Muscle of leg (tissue), 11 donors: ENCODE measurements around the gene CSRP2. TPM values are rescaled to one million over a fixed set of nuclear protein-coding genes. Genes with fewer than 3 reads are reported as not detected.

Source experiments
- DNase-seq: peaks from one replicate; pipeline ENCODE4 v3.0.0; 2013
- H3K27ac ChIP-seq: one replicate; pipeline ENCODE4 v1.5.1; 2013; ENCODE audit warnings: mild to moderate bottlenecking, low read length, control low read depth
- H3K27me3 ChIP-seq: one replicate; pipeline ENCODE4 v1.6.1; 2013; ENCODE audit warnings: low read length; ENCODE audit not compliant: control insufficient read depth, insufficient read depth
- H3K36me3 ChIP-seq: one replicate; pipeline ENCODE4 v1.6.1; 2013; ENCODE audit warnings: low read length; ENCODE audit not compliant: control insufficient read depth, insufficient read depth
- H3K4me1 ChIP-seq: one replicate; pipeline ENCODE4 v1.6.1; 2013; ENCODE audit warnings: low read length; ENCODE audit not compliant: control insufficient read depth, insufficient read depth
- H3K4me3 ChIP-seq: one replicate; pipeline ENCODE4 v1.5.1; 2013; ENCODE audit warnings: low read length, control low read depth
- H3K9me3 ChIP-seq: replicated peaks from 2 replicates; pipeline ENCODE4 v1.6.1; 2013; ENCODE audit warnings: low read depth, low read length; ENCODE audit not compliant: control insufficient read depth
- WGBS: methylation state at CpG from one replicate; pipeline ENCODE4 v1.1.5; 2013; ENCODE audit warnings: missing lambda C conversion rate; ENCODE audit not compliant: insufficient coverage; 5-methylcytosine and 5-hydroxymethylcytosine counted together
- polyA plus RNA-seq, 8 donors: library from polyadenylated mRNA; unstranded; fragments of 120-200 nt; gene quantifications; one replicate each; pipeline versions ENCODE4 v1.2.1 to v1.2.3, GENCODE V29; 2013; ENCODE audit warnings: inconsistent platforms in 1 of 8, low replicate concordance in 1 of 8; ENCODE audit not compliant: insufficient read length in 8 of 8, insufficient read depth in 1 of 8
- total RNA-seq: library from RNA; stranded (reverse); fragments of 120-200 nt; gene quantifications from one replicate; pipeline ENCODE4 v1.2.4, GENCODE V29; 2013

The CSRP2 gene
- total and polyA plus RNA-seq, 9 donors, result 32.3 to 71.7 (median 43.0) TPM

DNA sequence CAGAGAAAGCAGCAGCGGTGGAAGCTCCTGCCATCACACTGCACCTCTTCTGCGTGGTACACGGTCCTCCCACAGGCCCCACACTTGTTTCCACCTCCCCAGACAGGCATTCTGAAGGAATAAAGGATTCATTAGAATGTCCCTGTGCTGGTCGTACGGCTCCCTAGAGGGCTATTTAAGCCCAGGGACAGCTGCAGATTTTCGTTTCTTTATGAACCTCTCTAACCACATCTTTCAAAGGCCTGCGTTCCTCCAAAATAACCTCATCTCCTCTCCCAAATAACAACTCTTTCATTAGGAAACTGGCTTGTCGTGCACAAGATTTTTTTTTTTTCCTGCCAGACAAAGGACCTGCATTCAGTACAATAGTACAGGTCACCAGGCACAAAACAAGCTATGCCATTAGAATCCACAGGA is 12.7 kb downstream of the CSRP2 start:
- Histone ChIP-seq H3K36me3 (peaks cover 3% of the 10 kb centered on the region), H3K27me3 (no peaks in the 10 kb centered on the region), H3K9me3 (no peaks in the 10 kb centered on the region), H3K4me3 (no peak overlapping the region), H3K27ac (peak overlapping the region; percentile 85), H3K4me1 (peaks cover 31% of the 10 kb centered on the region)
- 19% methylated on average over 8 of the region's 8 CpGs for WGBS
- DNase-seq, result peak; percentile 67

DNA sequence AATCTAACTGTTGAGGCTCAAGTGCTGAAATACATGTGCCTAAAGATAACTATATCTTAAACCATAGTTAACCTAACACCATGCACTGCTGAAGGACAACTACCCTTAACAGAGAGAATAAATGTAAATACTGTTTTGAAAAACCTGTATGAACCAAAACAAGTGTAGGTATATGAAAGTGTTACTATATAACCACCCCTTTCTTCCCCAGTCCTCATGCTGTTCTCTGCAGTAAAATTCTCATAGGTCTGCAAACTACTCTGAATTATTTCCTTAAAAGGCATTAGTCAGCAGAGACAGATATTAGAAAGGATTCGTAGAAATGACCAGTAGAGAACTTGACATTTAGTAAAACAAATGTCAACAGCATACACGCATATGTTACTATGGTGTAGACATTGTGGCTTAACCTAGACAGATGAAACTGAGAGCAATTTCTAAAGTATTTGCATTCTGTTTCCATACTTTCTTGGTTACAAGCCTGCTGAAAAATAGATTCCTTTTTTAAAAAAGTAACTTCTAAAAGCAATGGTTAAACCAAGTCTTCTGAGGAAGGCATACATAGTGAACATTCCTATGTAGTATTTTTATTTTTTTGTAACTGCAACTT is 13.9 kb downstream of the CSRP2 start:
- no CpG with 5 or more reads among the region's 2 CpGs for WGBS
- no peaks in the 10 kb centered on the region for H3K9me3 ChIP-seq

DNA sequence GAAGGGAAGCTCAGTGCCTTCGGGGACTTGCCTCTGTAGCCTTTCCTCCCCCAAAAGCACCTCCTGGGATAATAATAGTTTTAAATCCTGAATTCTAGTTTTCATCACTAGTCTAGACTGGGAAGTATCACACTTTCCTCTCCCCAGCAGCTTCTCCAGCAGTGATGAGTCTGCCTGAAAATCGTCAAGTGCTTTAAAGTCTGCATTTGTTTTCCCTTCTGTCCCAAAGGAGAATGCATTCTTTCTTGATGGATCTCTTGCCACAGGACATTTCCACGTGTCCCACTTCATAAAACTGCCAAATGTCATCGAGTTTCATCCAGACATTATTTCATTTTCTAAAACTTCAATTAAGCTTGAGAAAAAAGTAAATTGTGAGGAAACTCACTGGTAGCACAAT is 15.0 kb downstream of the CSRP2 start:
- WGBS, result 10% methylated on average over 2 of the region's 4 CpGs
- H3K27ac ChIP-seq, result peak overlapping the region; percentile 1

More for the DNA sequence above, 13.9 kb downstream of the CSRP2 start:
- H3K27ac ChIP-seq, result no peak overlapping the region
- no peak for DNase-seq
- H3K27me3 ChIP-seq, result no peaks in the 10 kb centered on the region
- peaks cover 31% of the 10 kb centered on the region for H3K4me1 ChIP-seq
- H3K36me3 ChIP-seq, result peaks cover 3% of the 10 kb centered on the region
- H3K4me3 ChIP-seq, result no peak overlapping the region

DNA sequence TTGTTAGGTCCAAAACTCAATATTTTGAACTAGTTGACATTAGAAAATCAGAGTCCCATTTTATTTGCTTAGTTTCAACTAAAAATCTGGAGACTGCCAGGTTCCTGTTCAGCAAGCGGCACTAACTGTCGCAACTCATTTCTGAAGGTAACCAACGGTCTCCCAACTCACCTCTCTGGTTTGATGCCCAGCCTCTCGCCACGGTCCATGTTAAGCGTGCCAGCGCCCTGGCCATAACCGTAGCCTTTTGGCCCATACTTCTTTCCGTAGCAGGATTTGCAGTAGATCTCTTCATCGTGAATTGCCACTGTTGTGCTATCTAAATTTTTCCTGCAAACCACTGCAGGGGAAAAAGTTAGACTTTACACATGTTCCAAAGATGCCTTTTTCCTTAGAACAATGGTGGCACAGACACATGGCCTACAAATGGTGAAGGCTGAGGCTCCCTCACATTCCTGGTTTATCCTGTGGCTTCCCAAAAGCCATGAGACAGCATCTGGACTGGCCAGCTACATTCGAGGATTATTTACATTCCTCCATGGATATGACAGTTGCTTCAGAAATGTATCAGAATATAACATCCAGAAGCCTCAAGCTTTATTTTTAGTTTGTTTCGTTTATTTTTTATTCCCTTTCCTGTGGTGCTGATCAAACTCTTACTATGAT is 15.7 kb downstream of the CSRP2 start:
- H3K9me3 ChIP-seq, result no peaks in the 10 kb centered on the region
- no peaks in the 10 kb centered on the region for H3K27me3 ChIP-seq
- no peak overlapping the region for H3K4me3 ChIP-seq
- DNase-seq, result peak; percentile 66
- 85% methylated on average over 10 of the region's 12 CpGs for WGBS
- H3K27ac ChIP-seq, result peak overlapping the region; percentile 1
- peaks cover 30% of the 10 kb centered on the region for H3K4me1 ChIP-seq
- peaks cover 7% of the 10 kb centered on the region for H3K36me3 ChIP-seq

More for the DNA sequence above, 15.0 kb downstream of the CSRP2 start:
- Histone ChIP-seq H3K4me3 (no peak overlapping the region), H3K27me3 (no peaks in the 10 kb centered on the region), H3K4me1 (peaks cover 30% of the 10 kb centered on the region), H3K9me3 (no peaks in the 10 kb centered on the region), H3K36me3 (peaks cover 7% of the 10 kb centered on the region)
- peak; percentile 67 for DNase-seq

DNA sequence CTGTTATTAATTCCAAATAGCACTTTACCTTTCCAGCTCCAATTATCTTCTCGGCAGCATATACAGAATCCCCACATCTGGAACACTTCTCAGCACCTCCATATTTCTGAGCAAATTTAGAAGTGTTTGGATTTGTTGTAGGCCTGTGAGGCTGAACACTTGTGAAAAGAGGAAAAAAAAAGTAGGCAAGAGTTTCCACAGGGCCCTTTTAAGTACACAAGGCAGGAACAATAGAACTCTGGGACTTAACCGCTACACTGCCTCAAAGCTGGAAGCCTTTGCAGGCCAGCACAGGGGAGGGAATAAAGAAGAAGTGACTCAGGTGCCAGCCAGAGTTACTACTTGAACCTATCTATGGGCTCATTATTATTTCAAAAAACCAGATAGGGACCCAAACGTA is 18.6 kb downstream of the CSRP2 start:
- Histone ChIP-seq H3K9me3 (peaks cover 7% of the 10 kb centered on the region), H3K27ac (no peak overlapping the region), H3K4me3 (no peak overlapping the region), H3K36me3 (peaks cover 21% of the 10 kb centered on the region), H3K27me3 (no peaks in the 10 kb centered on the region), H3K4me1 (peaks cover 11% of the 10 kb centered on the region)
- peak; percentile 52 for DNase-seq
- 100% methylated on average over 1 of the region's 3 CpGs for WGBS

DNA sequence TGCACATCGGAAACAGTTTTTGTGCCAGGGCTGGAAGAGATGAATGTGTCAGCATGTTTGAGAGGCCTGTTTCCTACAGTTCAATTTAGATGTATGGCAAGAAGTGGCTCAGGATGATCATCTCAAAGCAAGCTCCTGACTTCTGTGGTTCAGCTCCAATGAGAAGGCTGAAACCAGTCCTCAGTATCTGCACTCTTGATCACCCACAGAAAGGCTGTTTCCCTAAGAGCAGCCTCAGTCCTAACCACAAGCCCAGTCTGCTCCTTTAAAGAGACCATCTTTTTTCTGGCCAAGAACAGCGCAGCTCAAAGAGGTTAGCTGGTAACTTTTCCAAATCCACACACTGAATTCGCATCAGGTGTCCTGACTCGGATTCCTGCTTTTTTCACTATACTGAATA is 19.2 kb downstream of the CSRP2 start:
- peaks cover 21% of the 10 kb centered on the region for H3K36me3 ChIP-seq
- peaks cover 11% of the 10 kb centered on the region for H3K4me1 ChIP-seq
- WGBS, result 75% methylated on average over 4 of the region's 4 CpGs
- peaks cover 7% of the 10 kb centered on the region for H3K9me3 ChIP-seq
- H3K27me3 ChIP-seq, result no peaks in the 10 kb centered on the region
- no peak overlapping the region for H3K27ac ChIP-seq
- no peak overlapping the region for H3K4me3 ChIP-seq
- peak; percentile 74 for DNase-seq

DNA sequence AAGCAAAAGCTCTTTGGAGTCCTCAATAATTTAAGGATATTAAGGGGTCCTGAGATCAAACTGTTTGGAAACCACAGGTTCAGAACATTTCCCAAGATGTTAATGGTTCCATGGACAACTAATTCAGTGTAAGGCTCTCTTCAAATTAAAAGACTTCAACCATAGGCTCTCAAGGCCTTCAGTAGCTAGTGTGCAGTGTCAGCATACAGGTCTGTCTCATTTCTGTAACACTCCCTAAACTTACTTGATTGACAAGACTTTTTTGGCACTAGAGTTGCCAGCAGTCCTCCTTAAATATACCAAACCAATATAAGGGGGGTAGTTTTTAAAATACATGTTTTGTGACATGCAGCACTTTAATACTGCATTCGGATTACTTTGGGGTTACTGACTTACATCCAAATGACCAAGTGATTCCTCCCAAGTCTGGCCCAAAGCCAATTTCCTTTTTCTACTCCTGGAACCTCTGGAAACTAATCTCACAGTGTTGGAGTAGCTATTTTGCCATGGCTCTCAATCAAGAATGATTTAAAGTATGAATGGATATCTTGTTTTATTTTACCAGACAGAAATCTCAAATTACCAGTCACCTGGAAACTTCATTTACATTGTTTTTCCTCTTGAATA is 22.7 kb downstream of the CSRP2 start:
- no CpG with 5 or more reads among the region's 1 CpG for WGBS
- H3K4me1 ChIP-seq, result no peaks in the 10 kb centered on the region
- peaks cover 19% of the 10 kb centered on the region for H3K36me3 ChIP-seq

DNA sequence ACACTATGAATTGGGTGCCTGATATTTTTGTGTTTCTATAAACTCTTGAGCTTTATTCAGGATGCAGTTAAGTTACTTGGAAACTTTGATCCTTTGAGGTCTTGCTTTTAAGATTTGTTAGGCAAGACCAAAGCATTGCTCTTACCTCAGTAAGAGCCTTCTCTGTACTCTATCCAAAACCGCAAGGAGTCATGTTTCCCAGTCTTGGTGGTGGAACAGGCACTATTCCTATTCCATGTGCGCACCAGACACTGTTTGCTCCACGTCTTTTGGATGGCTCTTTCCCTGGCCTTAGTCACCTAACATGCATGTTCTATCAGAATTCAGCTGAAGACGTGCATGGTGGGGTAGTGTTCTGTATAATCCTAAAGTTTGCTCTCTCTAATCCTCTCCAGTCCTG is 23.5 kb downstream of the CSRP2 start:
- no peak for DNase-seq
- 100% methylated on average over 2 of the region's 4 CpGs for WGBS
- Histone ChIP-seq H3K36me3 (peaks cover 23% of the 10 kb centered on the region), H3K4me3 (no peak overlapping the region), H3K27ac (no peak overlapping the region), H3K27me3 (no peaks in the 10 kb centered on the region), H3K4me1 (no peaks in the 10 kb centered on the region), H3K9me3 (peaks cover 7% of the 10 kb centered on the region)

More for the DNA sequence above, 22.7 kb downstream of the CSRP2 start:
- Histone ChIP-seq H3K27ac (no peak overlapping the region), H3K27me3 (no peaks in the 10 kb centered on the region), H3K4me3 (no peak overlapping the region), H3K9me3 (peaks cover 7% of the 10 kb centered on the region)
- DNase-seq, result no peak

DNA sequence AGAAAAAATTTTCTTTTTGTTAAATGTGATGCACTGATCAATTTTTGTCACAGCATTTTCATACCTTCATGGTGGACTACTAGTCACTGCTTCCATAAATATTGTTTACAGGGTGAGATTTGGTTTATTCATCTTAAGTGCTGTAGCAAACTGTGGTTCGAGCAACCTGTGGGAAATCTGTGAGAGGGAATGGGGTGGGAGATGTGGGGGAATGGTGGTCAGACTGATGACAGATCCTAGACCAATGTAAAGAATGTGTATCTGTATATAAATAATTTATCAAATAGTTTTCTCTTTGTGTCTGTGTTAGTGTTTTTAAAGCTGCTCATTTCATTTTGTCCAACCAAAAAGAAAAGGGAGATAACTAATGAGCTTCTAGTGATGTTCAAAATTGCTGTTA is 26.7 kb downstream of the CSRP2 start:
- Histone ChIP-seq H3K27ac (no peak overlapping the region), H3K9me3 (peaks cover 6% of the 10 kb centered on the region), H3K36me3 (peaks cover 25% of the 10 kb centered on the region), H3K4me1 (no peaks in the 10 kb centered on the region), H3K4me3 (no peak overlapping the region), H3K27me3 (no peaks in the 10 kb centered on the region)
- no CpG with 5 or more reads among the region's 1 CpG for WGBS
- no peak for DNase-seq

DNA sequence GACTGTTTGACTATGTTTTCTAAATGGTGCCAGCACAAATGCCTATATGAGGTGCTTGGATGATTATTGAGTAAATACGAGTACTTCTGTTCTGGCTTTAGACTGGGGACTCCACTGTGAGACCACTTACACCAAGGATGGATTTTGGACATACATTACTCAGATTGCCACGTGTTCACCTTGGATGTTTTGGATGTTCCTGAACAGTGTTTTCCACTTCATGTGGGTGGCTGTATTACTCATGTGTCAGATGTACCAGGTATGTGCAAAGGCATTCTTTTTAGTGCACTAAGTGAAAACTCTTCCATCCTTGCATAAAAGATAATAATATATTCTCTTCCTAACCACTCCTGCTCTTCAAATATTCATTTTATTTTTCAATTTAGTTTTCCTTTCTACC is 30.7 kb downstream of the CSRP2 start:
- Histone ChIP-seq H3K4me3 (no peak overlapping the region), H3K27ac (no peak overlapping the region), H3K36me3 (peaks cover 17% of the 10 kb centered on the region), H3K27me3 (no peaks in the 10 kb centered on the region), H3K4me1 (no peaks in the 10 kb centered on the region), H3K9me3 (no peaks in the 10 kb centered on the region)
- WGBS, result no CpG with 5 or more reads among the region's 2 CpGs
- DNase-seq, result no peak
